Mammary epithelial cell (primary cell): ENCODE measurements around the gene FOXO4.

Experiments used
- CTCF ChIP-seq, 2 donors: IDR thresholded peaks in 1 of 2; conservative IDR thresholded peaks in 1 of 2; 2 replicates each; pipeline ENCODE4 v1.5.1; 2011 to 2012; ENCODE audit warnings: inconsistent platforms in 2 of 2, low read length in 2 of 2, mild to moderate bottlenecking in 2 of 2, control low read depth in 1 of 2, low read depth in 1 of 2; ENCODE audit not compliant: insufficient read depth in 1 of 2; ENCODE audit errors: extremely low read depth in 1 of 2
- EZH2 ChIP-seq: IDR thresholded peaks from 2 replicates; pipeline ENCODE4 v1.6.1; 2012; ENCODE audit warnings: low read length, inconsistent platforms, borderline replicate concordance

DNA sequence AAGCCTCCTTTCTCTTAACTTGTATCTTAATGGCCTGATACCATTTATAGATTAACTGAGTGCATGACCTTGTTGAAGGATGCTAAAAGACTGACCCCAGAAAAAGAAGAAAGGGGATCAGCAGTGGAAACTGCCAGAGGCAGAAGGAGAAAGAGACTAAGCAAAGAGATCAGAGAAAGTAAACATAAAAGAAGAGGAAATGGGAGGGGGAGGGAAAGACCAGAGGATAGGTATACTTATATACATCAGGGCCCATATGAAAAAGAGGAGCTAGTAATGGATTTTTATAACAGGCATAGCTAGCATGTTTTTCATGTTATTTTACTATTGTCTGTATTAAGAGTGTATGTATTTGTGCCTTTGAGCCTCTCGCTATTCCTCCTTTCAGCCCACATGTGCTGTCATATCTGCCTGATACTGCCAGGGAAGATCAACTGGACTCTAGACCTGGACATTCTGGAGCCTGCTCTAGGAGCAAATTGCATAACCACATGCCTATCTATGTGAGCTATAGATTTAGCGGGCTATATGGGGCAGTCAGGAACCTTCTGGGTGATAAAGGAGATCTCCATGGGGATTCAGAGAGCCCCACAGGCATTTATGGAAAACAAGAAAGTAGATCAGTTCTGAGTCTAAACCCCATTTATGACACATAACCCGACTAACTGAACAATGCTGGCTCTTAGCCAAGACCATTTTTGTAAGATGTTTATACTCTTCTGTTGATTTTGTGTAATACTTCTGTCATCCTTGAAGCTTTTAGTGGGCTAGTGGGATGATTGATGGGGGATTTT is 14.1 kb upstream of the FOXO4 start:
- TF ChIP-seq CTCF (conservative IDR thresholded peaks at IDR 0.05 in 1 of 2, IDR thresholded peaks at IDR 0.05 in 1 of 2; ENCODE audit: extremely low read depth in 1 of 2, insufficient read depth in 1 of 2, low read depth in 1 of 2, low read length in 2 of 2) (no peak), EZH2 (no peak)
